SKM-1 (cell line): ENCODE measurements around the gene MOB1B.
A peak's percentile ranks its signal among the peaks of the same experiment; 100 is the strongest.
"Not testable (repeated sequence)": the region's sequence is repeated elsewhere in the genome, so short reads cannot be mapped to it uniquely, and the experiment has no call there.

ENCODE experiments used
- DNase-seq: peaks from one replicate; lab custom pipeline; 2025; ENCODE audit not compliant: unreplicated experiment; lab: John Stamatoyannopoulos, UW

MOB1B gene

DNA sequence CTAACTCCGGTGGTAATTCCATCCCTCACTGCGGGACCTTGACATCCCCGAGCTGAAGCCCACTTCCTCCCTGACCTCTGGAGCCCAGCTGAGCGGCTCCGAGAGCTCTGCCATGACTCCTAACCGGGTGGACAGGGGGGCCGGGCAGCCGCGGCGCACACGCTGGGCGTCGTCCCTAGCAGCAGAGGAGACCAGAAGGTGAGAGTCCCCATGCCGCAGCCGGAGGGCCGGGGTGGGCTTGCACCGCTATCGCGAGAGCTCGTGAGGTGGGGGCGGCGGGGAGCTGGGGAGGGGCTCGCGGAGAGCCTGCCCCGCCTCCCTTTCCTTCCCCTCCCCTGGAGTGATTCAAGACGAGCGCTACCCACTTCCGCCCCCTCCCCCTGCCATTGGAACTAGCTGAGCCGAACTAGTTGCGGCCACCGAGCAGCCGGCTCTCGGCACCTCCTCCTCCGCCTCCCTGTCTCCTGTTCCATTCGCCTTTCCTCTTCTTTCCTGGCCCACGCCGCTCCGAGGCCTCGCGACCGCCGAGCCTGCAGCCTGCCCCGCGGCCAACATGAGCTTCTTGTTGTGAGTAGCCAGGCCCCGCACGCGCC is at the start of gene MOB1B:
TSS of gene MOB1B (plus strand) at position 386 of the 593 bp plus-strand sequence. CDS start at position 554, 168 bp downstream.
- peak; percentile 75 for DNase-seq

DNA sequence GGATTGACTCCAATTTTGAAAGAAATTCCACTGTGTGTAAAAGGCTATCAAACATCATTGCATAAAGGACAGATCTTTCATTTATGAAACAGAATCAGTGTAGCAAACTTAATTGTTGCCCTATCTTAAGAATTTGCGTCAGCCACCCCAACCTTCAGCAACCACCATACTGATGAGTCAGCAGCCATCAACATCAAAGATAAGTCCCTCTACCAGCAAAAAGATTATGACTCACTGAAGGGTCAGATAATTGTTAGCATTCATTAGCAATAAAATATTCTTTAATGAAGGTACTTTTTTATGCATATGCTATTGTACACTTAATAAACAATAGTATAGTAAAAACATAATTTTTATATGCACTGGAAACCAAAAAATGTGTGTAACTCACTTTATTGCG is 46.7 kb upstream of the MOB1B start:
- no peak for DNase-seq

GRCh38 chr4:70858454-70858853 is 43.7 kb upstream of the MOB1B start:
- DNase-seq, result no peak

DNA sequence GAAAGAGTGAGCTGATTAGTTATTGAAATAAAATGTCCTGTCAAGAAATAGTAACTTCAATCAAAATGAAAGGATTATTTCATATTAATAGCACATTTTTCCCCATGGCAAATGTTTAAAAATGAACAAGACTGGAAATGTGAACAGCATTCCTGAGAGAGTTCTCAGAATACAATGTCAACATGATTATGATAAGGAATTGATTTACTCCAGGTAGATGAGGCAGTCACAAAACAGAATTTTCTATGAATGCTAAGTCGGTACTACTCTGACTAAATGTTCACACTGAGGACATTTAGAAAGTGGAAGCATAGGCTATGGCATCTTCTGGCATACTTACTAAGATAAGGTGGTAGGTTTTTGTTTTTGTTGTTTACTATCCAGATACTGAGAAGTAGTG is 43.1 kb upstream of the MOB1B start:
- DNase-seq, result no peak

GRCh38 chr4:70863099-70863790 is 38.9 kb upstream of the MOB1B start:
- no peak for DNase-seq

DNA sequence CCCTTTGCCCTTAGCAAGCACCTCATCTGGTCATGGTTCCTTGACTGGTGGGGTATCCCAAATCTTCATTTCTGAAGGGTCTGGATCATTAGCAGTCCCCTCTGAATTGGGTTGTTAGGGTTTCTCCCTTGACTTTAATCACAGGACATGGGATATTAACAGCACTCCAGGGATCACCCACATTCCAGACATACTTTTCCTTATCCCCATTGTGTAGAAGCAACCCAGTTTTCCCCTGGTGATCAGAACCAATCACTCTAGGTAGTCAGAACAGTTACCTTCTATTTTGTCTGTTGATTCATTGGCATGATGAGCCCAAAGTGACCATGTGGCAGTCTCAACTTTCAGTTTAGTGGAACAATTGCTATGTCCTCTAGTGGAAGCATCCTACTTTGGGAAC is 33.4 kb upstream of the MOB1B start:
- DNase-seq, result no peak

DNA sequence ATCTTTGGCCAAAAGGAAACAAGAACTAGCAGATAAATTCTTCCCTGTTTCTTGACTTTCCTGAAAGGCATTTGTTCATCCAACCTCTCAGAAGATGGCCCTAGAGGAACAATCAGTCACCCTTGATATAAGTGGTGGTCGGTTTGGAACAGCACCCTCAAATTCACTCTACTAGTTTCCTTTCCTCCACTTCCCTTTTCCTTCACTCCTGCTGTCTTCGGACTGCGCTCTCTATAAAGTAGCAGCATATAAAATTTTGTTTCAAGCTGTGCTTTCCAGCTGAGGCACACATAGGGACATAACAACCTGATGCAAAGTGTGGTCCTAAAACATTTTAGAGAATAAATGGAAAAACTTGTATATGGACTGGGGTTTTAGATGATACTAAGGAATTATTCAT is 29.0 kb upstream of the MOB1B start:
- DNase-seq, result no peak

DNA sequence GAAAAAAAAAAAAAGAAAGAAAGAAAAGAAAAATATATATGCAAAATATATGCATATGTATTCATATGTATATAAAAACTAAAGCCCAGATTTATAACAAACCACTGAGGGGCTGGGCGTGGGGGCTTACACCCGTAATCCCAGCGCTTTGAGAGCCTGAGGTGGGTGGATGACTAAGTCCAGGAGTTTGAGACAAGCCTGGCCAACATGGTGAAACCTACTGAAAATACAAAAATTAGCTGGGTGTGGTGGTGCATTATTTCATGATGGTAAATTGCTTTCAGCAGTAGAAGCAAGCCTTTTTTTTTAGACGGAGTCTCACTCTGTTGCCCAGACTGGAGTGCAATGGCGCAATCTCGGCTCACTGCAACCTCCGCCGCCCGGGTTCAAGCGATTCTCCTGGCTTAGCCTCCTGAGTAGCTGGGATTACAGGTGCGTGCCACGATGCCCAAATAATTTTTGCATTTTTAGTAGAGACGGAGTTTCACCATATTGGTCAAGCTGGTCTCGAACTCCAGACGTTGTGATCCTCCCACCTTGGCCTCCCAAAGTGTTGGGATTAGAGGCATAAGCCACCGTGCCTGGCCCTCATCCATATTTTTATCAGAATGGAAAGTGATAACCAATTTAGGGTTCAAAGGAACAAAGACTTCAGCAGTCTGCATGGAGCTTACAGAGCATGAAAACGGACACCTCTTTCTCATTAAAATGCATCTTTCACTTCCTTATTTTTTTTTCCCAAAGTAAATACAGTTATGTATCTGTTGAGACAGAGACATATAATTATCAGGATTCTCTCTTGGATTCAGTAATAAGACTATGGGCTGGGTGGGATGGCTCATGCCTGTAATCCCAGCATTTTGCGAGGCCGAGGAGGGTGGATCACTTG is 27.7 kb upstream of the MOB1B start:
- DNase-seq, result no peak

DNA sequence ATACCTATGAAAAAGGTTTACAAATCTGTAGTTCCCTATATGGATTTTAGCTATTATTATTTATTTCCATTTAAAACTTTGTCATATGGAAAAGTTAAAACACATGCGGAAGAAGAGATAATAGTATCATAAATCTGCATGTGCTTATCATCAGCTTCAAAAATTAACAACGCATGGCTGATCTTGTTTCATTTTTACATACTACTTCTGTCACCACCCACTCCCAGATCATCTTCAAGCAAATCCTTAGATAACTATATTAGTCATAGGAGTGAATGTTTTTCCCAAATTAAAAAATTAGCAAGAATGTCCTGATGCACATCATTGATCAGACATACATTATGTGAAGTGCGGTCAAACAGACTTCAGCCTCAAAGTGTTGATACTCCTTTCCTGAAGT is 24.6 kb upstream of the MOB1B start:
- no peak for DNase-seq

- no peak for DNase-seq
Observed at GRCh38 chr4:70880739-70881138, 21.4 kb upstream of the MOB1B start.

DNA sequence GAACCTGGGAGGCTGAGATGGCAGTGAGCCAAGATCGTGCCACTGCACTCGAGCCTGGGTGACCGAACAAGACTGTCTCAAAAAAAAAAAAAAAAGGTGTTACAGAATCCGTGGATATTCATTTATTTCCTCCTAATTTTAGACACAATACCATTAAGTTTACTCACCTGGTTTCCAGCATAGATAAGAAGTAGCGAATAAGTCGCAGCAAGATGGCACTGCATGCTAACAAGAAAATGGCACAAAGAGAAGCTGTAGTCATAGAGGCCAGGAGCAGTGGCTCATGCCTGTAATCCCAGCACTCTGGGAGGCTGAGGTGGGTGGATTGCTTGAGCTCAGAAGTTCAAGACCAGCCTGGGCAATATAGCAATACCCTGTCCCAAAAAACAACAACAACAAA is 17.0 kb upstream of the MOB1B start:
- DNase-seq, result no peak

DNA sequence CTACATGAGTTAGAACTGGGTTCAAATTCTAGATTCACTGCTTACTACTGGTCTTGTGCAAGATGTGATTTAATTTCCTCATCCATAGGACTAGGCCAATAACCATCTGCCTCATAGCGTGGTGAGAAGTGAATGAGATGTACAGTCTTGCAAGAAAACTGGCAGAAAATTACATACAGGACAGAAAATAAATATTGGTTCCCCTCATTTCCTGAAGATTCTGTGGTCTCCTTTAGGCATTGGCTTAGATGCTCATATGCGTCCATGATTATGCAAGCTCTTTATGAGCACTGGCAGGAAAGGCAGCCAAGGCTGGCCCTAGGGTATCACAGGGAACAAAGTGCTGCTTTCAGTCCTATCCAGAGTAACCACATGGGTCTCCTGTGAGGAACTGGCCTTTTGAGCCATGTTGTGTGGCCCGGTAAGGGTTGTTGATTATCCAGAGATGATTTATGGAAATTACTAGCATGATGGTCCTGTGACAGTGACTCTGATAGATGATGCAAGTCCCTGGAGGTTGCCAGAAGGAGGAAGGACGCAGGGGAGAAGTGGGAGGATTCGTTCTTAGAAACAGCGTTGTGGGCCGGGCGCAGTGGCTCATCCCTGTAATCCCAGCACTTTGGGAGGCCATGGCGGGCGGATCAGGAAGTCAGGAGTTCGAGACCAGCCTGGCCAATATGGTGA is 9.9 kb upstream of the MOB1B start:
- peak; percentile 81 for DNase-seq

- DNase-seq, result no peak
Observed at GRCh38 chr4:70893790-70894189, 8.4 kb upstream of the MOB1B start.

- no peak for DNase-seq
Observed at GRCh38 chr4:70895405-70895804, 6.8 kb upstream of the MOB1B start.

GRCh38 chr4:70895811-70896491 is 6.2 kb upstream of the MOB1B start:
- DNase-seq, result no peak

DNA sequence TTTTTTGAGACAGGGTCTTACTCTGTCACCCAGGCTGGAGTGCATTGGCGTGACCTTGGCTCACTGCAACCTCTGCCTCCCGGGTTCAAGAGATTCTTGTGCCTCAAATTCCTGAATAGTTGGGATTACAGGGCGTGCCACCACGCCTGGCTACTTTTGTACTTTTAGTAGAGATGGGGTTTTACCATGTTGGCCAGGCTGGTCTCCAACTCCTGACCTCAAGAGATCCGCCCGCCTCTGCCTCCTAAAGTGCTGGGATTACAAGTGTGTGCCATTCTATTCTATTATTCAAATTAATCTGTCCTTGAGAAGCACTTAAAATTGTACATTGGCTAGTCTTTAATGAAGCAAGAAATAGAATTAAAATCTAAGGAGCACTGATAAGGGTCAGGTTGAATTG is 3.6 kb upstream of the MOB1B start:
- DNase-seq, result not testable (repeated sequence)

- no peak for DNase-seq
Observed at GRCh38 chr4:70901607-70901983, 574 bp upstream of the MOB1B start.

GRCh38 chr4:70902577-70903290 is 565 bp downstream of the MOB1B start:
- DNase-seq, result no peak

DNA sequence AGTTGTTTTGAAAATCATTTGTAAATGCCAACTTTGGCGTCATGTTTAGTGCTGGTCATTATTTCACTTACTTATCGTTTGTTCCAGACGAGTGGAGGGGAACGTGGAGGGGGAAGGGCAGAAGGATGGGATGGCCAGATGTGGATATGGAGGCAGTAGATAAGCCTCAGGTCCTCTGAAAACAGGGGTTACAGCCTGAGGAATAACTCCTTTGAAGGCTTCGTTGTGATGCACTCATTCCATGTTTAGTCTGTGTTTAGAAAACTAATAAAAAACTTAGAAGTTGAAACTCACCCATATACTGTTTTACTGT is 1.1 kb downstream of the MOB1B start:
- DNase-seq, result no peak

- no peak for DNase-seq
Observed at GRCh38 chr4:70908993-70909556, 6.9 kb downstream of the MOB1B start.
